Stimulated activated CD8-positive, alpha-beta memory T cell treated with anti-CD3 and anti-CD28 coated beads, Interleukin-15, amount 100 ng/mL, for 4 hours (primary cell): ENCODE results near the gene SIRPG.
"Not testable (repeated sequence)": the region's sequence is repeated elsewhere in the genome, so short reads cannot be mapped to it uniquely, and the experiment has no call there.

Experiments
- DNase-seq, 2 donors: peaks; one replicate each; pipeline ENCODE4 v3.0.0-alpha.2; 2020; ENCODE audit warnings: low read depth in 2 of 2

Gene SIRPG

DNA sequence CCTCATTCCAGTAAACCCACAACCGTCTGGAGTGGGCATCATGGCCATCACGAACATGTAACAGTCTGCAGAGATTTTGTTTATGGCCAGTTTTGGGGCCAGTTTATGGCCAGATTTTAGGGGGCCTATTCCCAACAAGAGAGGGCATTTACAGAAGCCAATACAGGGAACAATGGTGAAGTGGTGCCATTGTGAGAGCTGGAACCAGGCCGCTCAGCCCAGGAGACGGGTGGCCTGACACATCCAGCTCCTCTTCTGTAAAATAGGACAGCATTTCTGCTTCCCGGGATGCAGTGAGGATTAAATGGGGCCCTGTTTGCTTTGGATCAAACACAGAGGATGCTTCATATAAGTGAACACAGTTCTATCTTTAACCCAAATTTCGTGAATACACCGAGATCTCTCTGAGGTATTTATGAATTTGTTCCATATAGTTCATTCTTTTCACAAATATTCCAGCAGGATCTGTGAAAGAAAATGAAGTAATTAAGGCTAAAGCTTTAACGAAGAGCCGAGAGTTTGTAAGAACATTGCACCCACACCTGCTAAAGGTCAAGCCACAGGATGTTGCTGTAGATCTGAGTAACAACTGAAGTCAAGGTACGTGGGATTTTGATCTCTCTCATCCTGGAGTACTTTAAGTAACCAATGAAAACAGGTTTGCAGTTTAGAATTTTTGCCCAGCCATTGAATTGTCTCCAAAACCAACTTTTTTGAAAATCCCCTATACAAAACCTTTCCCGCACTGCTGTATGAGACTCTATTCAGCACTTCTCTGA lies 14.5 kb upstream of the SIRPG start:
- no peak for DNase-seq

DNA sequence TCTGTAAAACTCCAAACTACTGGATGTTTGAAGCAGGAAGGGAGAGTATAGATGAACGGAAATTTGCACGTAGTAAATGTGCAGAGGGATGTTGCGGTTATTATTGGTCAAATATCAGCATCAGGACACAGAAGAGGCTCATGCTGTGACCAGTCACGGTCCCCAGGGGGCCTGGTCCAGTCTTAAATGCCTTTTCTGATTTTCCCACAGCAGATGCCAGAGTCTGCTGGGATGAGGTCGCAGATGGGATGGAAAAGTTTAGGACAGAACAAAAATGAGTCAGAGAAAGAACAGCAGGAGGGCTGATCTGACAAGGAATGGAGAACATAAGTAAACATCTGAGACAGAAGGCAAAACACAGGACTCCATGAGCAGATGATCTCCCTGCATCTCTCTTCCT lies 11.7 kb upstream of the SIRPG start:
- DNase-seq: no peak

DNA sequence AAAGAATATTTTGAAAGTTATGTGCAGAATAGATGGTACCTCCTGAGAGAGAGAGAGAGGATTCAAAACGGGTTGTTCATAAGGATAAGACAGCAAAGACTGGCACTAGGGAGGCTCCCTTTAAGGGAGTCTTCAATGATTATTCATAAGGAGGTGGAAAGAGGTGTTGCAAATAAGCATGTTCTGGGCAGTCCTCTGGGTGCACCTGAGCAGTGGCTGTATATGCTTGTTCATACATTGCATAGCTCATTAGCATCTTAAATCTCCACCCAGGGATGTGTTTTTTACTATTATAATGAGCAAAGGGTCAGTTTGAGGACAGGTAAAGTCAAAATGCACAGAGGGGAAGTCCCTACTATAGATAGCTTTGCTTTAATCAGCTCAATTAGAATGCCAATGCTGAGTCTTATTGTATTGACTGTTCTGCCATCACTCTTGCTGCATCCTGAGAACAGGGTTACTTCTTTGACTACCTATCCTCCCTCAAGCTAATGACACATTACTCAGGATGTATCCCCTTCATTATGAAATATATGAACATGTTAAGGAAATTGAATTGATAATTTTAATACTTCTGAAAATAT lies 10.0 kb upstream of the SIRPG start:
- DNase-seq: no peak

DNA sequence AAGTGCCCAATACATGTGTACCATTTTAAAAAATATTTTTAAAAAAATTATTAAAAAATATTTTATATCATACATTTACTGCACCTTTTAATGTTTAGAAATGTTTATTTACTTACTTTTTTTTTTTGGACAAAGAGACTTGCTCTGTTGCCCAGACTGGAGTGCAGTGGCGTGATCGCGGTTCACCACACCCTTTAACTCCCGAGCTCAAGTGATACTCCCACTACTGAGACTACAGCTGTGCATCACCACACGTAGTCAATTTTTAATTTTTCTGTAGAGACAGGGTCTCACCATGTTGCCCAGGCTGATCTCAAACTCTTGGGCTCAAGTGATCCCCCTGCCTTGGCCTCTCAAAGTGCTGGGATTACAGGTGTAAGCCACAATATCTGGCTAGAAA lies 9.2 kb upstream of the SIRPG start:
- no peak for DNase-seq

DNA sequence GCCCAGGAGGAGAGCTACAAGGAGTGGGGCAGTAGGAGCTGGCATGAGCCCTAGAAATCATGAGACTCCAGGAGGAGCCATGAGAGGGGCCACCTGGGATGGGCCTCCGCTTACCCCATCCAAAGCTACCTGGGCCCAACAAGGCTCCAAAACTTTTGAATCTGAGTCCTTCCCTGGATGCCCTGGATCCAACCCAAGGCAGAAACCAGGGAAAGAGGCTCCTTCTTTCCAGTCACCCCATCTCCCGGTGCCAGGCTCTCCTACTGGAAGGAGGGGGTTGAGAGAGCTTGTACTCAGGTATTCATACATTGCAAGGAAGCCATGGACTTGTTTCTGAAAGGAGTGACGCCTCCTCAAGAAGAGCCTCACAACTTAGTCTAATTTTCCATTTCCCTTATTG lies 7.8 kb upstream of the SIRPG start:
- DNase-seq: no peak

DNA sequence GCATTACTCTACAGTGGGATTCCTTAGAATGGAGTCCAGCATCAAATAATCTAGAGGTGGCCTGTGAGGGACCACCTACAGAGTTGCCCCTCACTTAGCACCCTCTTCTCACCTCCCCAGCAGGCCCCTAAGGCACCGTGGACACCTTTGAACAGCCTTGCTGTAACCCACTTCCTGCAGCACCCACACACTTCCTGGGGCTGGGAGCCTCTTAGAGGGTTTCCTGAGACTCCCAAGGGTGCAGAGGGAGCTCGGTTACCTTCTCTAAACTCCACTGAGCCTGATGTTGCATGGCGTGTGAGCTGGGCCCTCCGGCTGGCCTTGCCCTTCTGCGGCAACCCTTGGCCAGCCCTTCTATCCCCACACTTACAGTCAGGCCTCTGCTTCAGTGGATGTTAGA lies 7.3 kb upstream of the SIRPG start:
- DNase-seq: peak; percentile 29 to 46

DNA sequence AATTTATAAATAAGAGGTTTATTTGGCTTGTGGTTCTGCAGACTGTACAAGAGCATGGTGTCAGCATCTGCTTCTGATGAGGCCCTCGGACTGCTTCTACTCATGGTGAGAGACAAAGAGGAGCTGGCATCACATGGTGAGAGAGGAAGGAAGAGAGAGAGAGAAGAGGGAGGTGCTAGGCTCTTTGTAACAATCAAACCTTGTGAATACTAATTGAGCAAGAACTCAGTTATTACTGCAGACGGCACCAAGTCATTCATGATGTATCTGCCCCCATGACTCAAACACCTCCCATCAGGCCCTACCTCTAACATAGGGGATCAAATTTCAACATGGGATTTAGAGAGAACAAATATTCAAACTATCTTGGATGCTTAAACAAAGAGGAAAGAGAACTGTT lies 6.3 kb upstream of the SIRPG start:
- no peak for DNase-seq

DNA sequence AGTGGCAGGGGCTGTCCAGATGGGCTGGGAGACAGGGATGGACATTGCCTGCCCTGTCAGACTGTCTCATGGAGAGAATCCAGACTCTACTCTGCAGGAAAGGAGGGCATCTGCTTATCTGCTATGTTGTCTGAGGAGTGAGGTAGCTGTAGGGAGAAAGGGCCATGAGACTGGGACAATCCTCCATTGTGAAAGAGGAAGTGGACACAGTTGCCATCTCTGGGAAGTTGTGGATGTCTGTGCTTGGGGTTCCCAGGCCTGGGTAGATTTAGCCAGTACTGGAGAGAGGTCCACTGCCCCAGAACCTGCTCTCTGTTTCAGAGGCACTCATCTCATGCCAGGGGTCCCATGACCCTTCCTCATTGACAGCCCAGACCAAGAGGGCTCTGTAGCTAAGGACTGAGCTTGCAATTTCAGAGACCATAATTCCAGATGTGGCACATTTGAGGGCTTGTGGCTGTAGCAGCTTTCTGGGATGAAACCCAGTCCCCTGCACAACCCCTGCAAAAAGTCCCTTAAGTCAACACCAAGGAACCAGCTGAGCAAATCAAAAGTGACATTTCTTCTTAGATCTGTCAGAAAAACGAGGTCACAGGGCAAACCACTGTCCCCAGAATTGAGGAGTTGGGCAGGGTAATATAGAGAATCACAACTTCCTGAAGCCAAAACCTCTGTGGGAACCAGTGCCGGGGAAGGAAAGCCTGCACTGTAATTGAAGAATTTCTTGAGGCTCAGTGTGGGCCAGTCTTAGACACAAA lies 4.1 kb upstream of the SIRPG start:
- no peak for DNase-seq

DNA sequence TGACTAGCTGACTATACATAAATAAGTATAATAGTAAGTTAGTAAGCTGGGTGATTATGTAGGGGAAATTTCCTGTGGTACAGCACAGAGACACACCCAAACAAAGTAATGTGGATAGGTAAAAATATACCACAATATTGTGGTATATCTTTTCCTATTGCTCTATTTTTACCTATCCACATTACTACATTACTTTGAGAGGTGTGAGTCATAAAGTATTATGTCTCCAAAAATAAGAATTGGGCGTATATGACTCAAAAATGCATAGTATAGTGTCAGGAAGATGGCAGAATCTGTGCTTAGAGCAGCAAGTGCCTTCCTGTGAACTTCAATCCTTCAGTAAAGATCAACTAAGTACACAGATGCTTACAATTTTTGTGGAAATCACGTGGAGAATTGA lies 2.7 kb upstream of the SIRPG start:
- DNase-seq: no peak

DNA sequence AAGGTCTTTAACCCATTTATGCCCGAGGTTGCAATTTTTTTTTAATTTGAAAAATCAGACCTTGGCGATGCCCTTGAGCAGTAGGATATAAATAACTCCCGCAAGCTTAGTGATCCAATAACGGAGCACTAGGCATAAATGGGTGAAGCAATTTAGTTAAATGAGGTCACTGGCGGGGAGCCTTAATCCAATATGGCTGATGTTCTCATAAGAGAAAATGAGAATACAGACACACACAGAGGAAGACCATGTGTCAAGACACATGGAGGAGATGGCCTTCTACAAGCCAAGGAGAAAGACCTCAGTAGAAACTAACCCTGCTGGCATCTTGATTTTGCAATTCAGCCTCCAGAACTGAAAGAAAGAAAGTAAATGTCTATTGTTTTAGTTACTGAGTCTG lies 735 bp downstream of the SIRPG start:
- DNase-seq: no peak

DNA sequence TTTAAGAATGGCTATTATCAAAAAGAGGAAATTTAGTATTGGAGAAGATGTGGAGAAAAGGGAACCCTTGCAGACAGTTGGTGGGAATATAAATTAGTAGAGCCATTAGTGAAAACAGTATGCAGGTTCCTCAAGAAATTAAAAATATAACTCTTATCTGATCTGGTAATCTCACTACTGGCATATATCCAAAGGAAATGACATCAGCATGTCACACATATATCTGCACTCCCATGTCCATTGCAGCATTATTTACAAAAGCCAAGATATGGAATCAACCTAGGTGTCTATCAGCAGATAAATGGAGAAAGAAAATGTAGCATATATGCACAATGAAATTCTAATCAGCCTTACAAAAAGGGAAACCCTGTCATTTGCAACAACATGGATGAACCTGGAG lies 2.6 kb downstream of the SIRPG start:
- DNase-seq: no peak

DNA sequence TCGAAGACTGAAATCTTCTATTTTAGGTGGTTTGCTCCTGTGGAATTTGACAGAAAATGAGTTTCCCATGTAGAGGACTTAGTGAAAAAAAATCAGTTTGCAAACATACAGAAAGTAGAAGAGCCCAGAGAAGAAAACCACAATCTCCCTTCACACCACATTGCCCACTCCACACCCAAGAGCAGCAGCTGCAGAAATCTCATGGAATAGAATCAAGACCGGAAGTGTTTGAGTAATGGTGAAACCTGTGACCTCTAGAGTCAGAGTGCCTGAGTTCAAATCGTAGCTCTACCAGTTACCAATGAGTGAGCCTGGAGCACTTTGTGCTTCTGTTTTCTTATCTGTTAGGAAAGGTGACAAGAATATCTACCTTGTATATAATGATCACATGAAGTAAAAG lies 4.6 kb downstream of the SIRPG start:
- DNase-seq: no peak

DNA sequence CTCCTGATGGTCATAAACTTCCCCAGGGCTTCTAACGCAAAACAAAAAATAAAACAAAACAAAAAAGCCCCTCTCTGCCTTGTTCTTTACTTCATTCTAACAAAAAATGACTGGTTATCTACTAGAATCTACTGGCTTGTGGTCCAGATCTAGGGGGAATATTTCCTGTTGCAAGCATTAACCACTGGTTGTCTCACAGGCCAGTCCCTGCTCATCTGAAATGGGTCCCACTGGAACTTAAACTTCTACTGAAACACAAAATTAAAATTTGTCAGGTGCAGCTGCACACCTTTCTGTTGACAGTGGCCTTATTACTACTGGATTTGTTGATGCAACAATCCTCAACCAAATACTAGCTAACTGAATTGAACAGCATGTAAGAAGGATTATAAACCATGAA lies 5.5 kb downstream of the SIRPG start:
- no peak for DNase-seq

DNA sequence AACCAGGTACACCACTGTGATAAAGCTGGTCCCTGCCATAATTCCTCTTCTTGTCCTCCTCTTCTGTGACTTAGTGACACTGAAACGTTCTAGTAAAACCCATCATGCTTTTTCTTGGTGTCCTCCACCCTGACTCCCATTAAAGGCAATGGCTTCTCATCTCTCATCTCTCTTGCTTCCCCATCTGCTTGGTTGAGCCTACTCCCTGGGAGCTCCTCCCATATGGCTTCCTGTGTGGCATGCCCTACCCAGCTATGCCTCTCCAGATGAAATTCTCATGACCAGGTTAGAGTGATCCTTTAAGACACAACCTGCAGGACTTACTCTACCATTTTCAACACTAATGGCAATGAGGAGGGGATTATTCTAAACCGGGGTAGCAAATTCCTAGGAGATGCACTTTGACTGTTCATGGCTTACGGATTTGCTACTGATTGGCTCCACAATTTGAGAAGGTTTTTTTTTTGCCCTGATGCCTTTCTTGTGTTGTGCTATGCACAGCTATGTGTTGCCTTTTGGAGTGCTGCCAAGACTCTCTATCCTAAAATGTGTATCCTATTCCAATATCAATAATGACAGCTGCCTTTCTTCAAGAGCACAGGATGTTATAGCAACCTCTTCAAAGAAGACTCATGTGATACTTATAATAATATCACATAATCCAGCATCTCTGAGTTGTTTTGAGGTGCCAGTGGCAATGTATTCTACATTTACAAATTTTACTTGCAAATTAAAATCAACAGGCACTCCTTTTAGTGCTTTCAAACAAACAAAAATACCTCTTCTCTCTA lies 6.1 kb downstream of the SIRPG start:
- no peak for DNase-seq

DNA sequence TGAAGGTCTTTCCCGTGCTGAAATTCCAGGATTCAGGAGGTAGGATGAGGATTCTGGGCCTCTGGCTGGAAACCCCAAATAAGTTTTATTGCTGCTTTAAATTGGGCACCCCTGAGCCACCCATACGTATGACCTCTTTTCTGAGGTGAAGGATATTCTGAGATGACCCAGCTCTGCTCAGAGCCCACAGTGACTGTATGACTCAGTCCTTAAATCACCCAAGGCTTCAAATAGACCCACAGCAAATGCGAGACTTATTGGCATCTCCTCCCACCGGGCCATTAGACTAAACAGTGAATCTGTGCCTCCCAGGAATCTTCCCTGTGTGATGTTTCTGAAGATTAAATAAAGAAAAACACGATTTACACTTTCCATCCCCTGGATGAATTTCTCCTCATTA lies 9.5 kb downstream of the SIRPG start:
- DNase-seq: no peak

DNA sequence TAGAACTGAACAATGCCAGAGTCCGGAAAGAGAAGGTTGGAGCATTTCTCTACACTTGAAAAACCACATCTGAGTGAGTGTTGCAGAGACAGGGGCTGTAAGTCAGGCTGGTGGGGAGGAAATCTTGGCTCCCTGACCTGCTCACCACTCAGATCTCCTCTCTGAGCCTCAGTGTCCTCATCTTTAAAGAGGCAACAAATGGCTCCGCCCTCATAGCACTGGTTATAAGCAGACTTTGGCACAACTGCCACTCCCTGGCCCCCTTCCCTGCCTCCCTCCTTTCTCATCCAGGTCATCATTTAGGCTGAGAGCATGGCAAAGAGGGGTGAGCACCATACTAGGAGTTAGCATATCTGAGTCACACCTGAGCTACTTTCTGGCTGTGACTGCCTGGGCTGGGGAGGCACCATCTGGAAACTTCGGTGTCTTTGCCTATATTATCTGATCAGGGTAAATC lies 10.6 kb downstream of the SIRPG start:
- no peak for DNase-seq

DNA sequence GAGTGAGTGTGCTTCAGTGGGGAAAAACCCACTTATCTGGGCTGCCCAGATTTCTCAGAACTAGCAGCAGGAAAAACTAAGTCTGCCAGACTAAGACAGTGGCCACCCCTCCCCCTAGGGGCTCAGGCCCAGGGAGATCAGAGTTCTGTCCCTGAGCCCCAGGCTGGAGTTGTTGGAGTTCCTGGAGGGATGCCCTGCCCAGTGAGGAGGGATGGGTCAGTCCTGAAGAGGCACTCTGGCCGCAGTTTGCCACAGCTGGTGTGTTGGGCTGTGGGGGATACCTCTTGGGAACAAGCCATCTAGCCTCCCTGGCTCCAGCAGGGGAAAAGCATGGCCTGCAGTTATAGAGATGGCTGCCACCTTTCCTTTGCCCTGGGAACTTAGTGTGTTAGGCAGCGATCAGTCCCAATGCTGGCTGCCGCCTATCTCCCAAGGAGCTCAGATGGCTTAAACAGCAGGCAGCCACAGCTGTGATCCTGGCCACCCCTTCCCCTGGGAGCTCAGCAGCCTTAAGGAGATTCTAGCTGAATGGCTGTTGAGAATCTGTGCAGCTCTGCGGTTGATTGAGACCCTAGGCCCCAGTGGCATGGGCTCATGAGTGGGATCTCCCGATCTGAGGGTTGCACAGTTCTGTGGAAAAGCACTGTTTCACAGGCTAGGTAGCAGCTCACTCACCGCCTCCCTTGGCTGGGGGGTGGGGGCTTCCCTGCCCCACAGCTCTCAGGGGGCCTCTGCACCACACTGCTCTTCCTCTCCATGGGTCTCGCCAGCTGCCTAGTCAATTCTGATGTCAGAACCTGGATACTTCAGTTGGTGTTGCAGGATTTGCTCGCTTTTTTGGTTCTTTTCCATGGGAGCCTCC lies 13.2 kb downstream of the SIRPG start:
- no peak for DNase-seq

DNA sequence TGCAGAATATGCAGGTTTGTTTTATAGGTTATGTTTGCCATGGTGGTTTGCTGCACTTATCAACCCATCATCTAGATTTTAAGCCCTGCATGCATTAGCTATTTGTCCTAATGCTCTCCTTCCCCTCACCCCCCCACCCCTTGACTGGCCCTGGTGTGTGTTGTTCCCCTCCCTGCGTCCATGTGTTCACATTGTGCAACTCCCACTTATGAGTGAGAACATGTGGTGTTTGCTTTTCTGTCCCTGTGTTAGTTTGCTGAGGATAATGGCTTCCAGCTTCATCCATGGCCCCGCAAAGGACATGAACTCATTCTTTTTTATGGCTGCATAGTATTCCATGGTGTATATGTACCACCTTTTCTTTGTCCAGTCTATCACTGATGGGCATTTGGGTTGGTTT lies 18.9 kb downstream of the SIRPG start:
- DNase-seq: not testable (repeated sequence)

DNA sequence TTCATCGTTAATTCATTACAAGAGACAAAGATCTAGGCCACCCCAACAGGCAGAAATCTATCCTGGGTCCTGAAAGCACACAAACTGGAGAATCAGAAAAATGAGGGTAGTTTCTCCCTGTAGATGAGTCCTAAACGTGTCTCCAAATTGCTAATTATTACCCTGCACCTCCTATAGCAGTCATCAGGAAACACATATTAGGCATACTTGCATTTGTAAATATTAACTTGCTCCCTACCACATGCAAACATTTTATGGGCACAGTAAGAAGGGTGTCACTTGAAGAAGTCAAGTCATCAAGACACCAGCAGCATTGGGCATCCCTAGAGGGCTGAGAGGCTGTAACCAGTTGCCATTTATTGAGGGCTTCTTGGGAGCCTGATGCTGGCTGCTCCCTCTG lies 19.8 kb downstream of the SIRPG start:
- DNase-seq: no peak

DNA sequence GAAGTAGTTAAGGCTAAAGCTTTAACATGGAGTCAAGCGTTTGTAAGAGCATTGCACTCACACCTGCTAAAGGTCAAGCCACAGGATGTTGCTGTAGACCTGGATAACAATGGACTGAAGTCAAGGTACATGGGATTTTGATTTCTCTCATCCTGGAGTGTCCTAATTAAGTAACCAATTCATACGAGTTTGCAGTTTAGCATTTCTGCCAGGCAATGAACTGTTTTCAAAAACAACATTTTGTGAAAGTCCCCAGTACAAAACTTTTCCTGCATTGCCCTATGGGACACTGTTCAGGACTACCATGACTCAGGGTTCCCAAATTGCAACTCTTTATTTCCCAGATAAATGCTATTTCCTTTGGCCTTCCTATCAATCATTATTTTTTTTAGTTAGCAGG lies 20.4 kb downstream of the SIRPG start:
- DNase-seq: no peak

DNA sequence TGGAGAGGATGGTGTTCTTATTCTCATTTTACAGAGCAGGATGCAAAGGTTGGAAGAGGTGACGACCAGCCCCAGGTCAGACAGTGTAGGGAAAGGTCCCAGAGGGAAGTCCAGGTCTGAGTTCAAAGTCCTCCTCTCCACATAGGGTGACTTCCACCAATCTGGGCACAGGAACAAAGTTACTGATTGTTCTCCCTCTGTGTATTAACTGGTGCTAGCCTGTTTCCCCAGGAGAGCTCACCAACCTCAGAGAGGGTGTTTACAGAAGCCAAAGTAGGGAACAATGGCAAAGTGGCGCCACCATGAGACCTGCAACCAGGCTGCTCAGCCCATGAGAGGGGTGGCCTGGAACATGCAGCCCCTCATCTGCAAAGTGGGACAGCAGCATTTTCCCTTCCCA lies 21.0 kb downstream of the SIRPG start:
- no peak for DNase-seq
